K562 (cell line): ENCODE measurements around the gene PDZK1. TPM values are rescaled to one million over a fixed set of nuclear protein-coding genes. Genes with fewer than 3 reads are reported as not detected.

ENCODE experiments used
- ATAC-seq: fragments of 200-7000 bp; cut with Tn5 transposase; 3 replicates; pipeline ENCODE4 v1.9.1; 2020; ENCODE audit warnings: moderate library complexity
- BruUV-seq: library from RNA; stranded (reverse); fragments of 400-500 nt; replicated peaks from 2 replicates; lab custom pipeline; 2021; lab: Mats Ljungman, UMichigan
- CTCF ChIA-PET: fragments of 300-600 bp; formaldehyde crosslinking; extraction: SDS; loops from one replicate; lab custom pipeline; 2021; ENCODE audit warnings: low intra/inter-chr PET ratio; lab: Yijun Ruan, JAX
- POLR2A ChIA-PET: fragments of 300-600, 350-650 bp; sonication (Branson Sonifier 250); formaldehyde crosslinking; extraction: SDS; loops from one replicate; lab custom pipeline; 2021; ENCODE audit warnings: antibody characterized with exemption, inconsistent platforms; lab: Yijun Ruan, JAX
- DNase-seq, 4 experiments: peaks; one replicate each; pipeline versions ENCODE4 v3.0.0 to v3.0.0-alpha.2; 2011 to 2018; ENCODE audit warnings: low spot score in 3 of 4, mixed read lengths in 3 of 4; ENCODE audit errors: extremely low read depth in 1 of 4
- FAIRE-seq: peaks from 2 replicates; lab custom pipeline; 2011; peaks lifted over from hg19 to GRCh38; lab: Jason Lieb, UNC
- H2AFZ ChIP-seq: 2 replicates; pipeline ENCODE4 v1.6.0; 2011; ENCODE audit warnings: low read depth, low read length, control low read depth, inconsistent platforms
- H3K27ac ChIP-seq: fragments of 200-600 bp; 3 replicates; pipeline ENCODE4 v1.8.0; 2011; ENCODE audit warnings: low read depth, mild to moderate bottlenecking, control low read depth, inconsistent platforms, low read length, moderate library complexity, mixed read lengths; ENCODE audit errors: extremely low read depth
- H3K27me3 ChIP-seq, 2 experiments: fragments of 300-600 bp in 1 of 2; 2 replicates in 1 of 2; 3 replicates in 1 of 2; pipeline versions ENCODE4 v1.6.0 to v1.8.0; 2011; ENCODE audit warnings: inconsistent platforms in 2 of 2, low read length in 2 of 2, mild to moderate bottlenecking in 1 of 2, mixed read lengths in 1 of 2, moderate library complexity in 1 of 2; ENCODE audit not compliant: control insufficient read depth in 2 of 2, insufficient read depth in 2 of 2
- H3K36me3 ChIP-seq: fragments of 300-600 bp; 3 replicates; pipeline ENCODE4 v1.8.0; 2011; ENCODE audit warnings: mild to moderate bottlenecking, low read length, inconsistent platforms; ENCODE audit not compliant: control insufficient read depth, insufficient read depth
- H3K4me1 ChIP-seq, 2 experiments: fragments of 200-600 bp in 1 of 2; replicated peaks in 1 of 2; 2 replicates in 1 of 2; 3 replicates in 1 of 2; pipeline versions ENCODE4 v1.5.1 to v1.8.0; 2011; ENCODE audit warnings: inconsistent platforms in 2 of 2, low read length in 2 of 2, mild to moderate bottlenecking in 1 of 2, mixed read lengths in 1 of 2, moderate library complexity in 1 of 2; ENCODE audit not compliant: control insufficient read depth in 2 of 2, insufficient read depth in 2 of 2
- H3K4me2 ChIP-seq: 2 replicates; pipeline ENCODE4 v1.6.1; 2011; ENCODE audit warnings: low read length, control low read depth, inconsistent platforms, mixed read lengths; ENCODE audit not compliant: insufficient read depth
- H3K4me3 ChIP-seq: fragments of 200-600 bp; sonication (generic), shearing (Covaris generic); 2 replicates; pipeline ENCODE4 v1.5.1; 2016; ENCODE audit warnings: control low read depth, inconsistent platforms
- H3K79me2 ChIP-seq: fragments of 200-600 bp; 3 replicates; pipeline ENCODE4 v1.8.0; 2011; ENCODE audit warnings: low read length, inconsistent platforms; ENCODE audit not compliant: control insufficient read depth, insufficient read depth
- H3K9ac ChIP-seq, 2 experiments: 2 replicates each; pipeline versions ENCODE4 v1.6.0 to v1.6.1; 2011; ENCODE audit warnings: low read depth in 2 of 2, low read length in 2 of 2, control low read depth in 1 of 2, inconsistent platforms in 1 of 2, mild to moderate bottlenecking in 1 of 2, mixed read lengths in 1 of 2; ENCODE audit not compliant: insufficient read depth in 1 of 2
- H3K9me1 ChIP-seq: one replicate; pipeline ENCODE4 v1.6.0; 2011; ENCODE audit warnings: inconsistent platforms, mild to moderate bottlenecking, low read length, moderate library complexity; ENCODE audit not compliant: control insufficient read depth, insufficient read depth
- H3K9me3 ChIP-seq: replicated peaks from 2 replicates; pipeline ENCODE4 v1.5.1; 2011; ENCODE audit warnings: low read depth, low read length, inconsistent platforms; ENCODE audit not compliant: control insufficient read depth, insufficient read depth
- H4K20me1 ChIP-seq: replicated peaks from 2 replicates; pipeline ENCODE4 v1.6.1; 2011; ENCODE audit warnings: low read length, inconsistent platforms, mixed read lengths; ENCODE audit not compliant: control insufficient read depth, insufficient read depth
- CCNT2 ChIP-seq: IDR thresholded peaks from 2 replicates; pipeline ENCODE4 v1.6.1; 2011; ENCODE audit warnings: borderline replicate concordance, low read depth, mild to moderate bottlenecking, moderate library complexity, mixed read lengths, low read length; ENCODE audit not compliant: insufficient read length; ENCODE audit errors: extremely low read depth
- CHCHD3 ChIP-seq: fragments of 250-450 bp; sonication (Bioruptor Pico); IDR thresholded peaks from 2 replicates; pipeline ENCODE4 v2.1.2; 2022; ENCODE audit warnings: mild to moderate bottlenecking
- EHMT2 ChIP-seq: fragments of 450-650 bp; IDR thresholded peaks from 2 replicates; pipeline ENCODE4 v1.6.1; 2018; ENCODE audit warnings: antibody characterized with exemption
- ELF1 ChIP-seq: fragments of 200-800 bp; sonication (Bioruptor generic); IDR thresholded peaks from 2 replicates; pipeline ENCODE4 v1.6.1; 2016; ENCODE audit warnings: missing genetic modification characterization, missing compliant biosample characterization
- GATAD2B ChIP-seq: fragments of 450-650 bp; IDR thresholded peaks from 2 replicates; pipeline ENCODE4 v1.6.1; 2017; ENCODE audit warnings: mild to moderate bottlenecking, borderline replicate concordance
- RBBP5 ChIP-seq: fragments of 200-600 bp; sonication (generic); IDR thresholded peaks from 2 replicates; pipeline ENCODE4 v1.6.1; 2012; ENCODE audit warnings: borderline replicate concordance, mild to moderate bottlenecking, low read length, control low read depth, inconsistent platforms; ENCODE audit not compliant: insufficient read depth, poor library complexity, severe bottlenecking
- RBM14 ChIP-seq: fragments of 200-400 bp; formaldehyde crosslinking; IDR thresholded peaks from 2 replicates; pipeline ENCODE4 v1.6.1; 2018; ENCODE audit warnings: low read depth, mild to moderate bottlenecking, low read length, moderate library complexity, borderline replicate concordance; ENCODE audit not compliant: insufficient read depth
- SMARCA5 ChIP-seq: fragments of 450-650 bp; IDR thresholded peaks from 2 replicates; pipeline ENCODE4 v1.6.1; 2016
- ZNF589 ChIP-seq: fragments of 200-800 bp; sonication (Bioruptor generic); IDR thresholded peaks from 2 replicates; pipeline ENCODE4 v1.6.1; 2016; ENCODE audit warnings: low read depth, missing genetic modification characterization, missing compliant biosample characterization
- WGBS: fragments of 100-300 bp; shearing (Covaris generic); methylation state at CpG from one replicate; pipeline ENCODE4 v1.1.6; 2016; ENCODE audit warnings: low coverage, mixed read lengths; ENCODE audit not compliant: insufficient coverage; ENCODE audit errors: missing lambda C conversion rate; 5-methylcytosine and 5-hydroxymethylcytosine counted together
- in situ Hi-C: fragments of 300-500 bp; cut with MboI; formaldehyde crosslinking; loops from 4 replicates; pipeline ENCODE4 v1.15.0; 2018; ENCODE audit warnings: inconsistent platforms, mixed read lengths
- intact Hi-C: fragments of 100-400 bp; cut with micrococcal nuclease; formaldehyde crosslinking; loops from 2 replicates; pipeline ENCODE4 v1.14.2; 2022
- polyA plus RNA-seq, 8 experiments: library from polyadenylated mRNA; depleted of rRNA in 4 of 8; stranded (reverse) in 5 of 8; unstranded in 3 of 8; fragments of >200 nt; fragmentation: Nextera tagmentation in 2 of 8; fragmentation: Illumina TruSeq in 1 of 8; extraction: Ambion mirVana in 2 of 8; extraction: Trizol in 1 of 8; gene quantifications; 2 replicates each; pipeline versions ENCODE4 v1.2.1 to v1.2.3, GENCODE V29; 2011 to 2014; ENCODE audit warnings: inconsistent platforms in 1 of 8, missing spikeins in 1 of 8
- total RNA-seq, 7 experiments: library from RNA; depleted of rRNA in 6 of 7; stranded (reverse); fragments of >200 nt in 6 of 7; fragmentation: Illumina TruSeq in 2 of 7; extraction: Trizol in 2 of 7; gene quantifications; 2 replicates each; pipeline versions ENCODE4 v1.2.1 to v1.2.3, GENCODE V29; 2011 to 2021; ENCODE audit warnings: low replicate concordance in 1 of 7
- TF ChIP-seq, protein P1 (sequence below): fragments of 250-450 bp; sonication (Bioruptor Pico); IDR thresholded peaks from 2 replicates; pipeline ENCODE4 v1.5.0; 2021; ENCODE audit warnings: mild to moderate bottlenecking, moderate library complexity
- TF ChIP-seq, protein P2 (sequence below): fragments of 250-450 bp; sonication (Bioruptor Pico); IDR thresholded peaks from 2 replicates; pipeline ENCODE4 v1.5.0; 2021
- TF ChIP-seq, protein P3 (sequence below): fragments of 450-650 bp; IDR thresholded peaks from 2 replicates; pipeline ENCODE4 v1.6.1; 2018; ENCODE audit not compliant: partially characterized antibody

The PDZK1 gene
- total and polyA plus RNA-seq, 9 of the 15 experiments (the other 6 are each of a cell fraction or from before 2014, with no cell fraction given), result 0.04 to 0.22 (median 0.16) TPM; not detected in 2

DNA sequence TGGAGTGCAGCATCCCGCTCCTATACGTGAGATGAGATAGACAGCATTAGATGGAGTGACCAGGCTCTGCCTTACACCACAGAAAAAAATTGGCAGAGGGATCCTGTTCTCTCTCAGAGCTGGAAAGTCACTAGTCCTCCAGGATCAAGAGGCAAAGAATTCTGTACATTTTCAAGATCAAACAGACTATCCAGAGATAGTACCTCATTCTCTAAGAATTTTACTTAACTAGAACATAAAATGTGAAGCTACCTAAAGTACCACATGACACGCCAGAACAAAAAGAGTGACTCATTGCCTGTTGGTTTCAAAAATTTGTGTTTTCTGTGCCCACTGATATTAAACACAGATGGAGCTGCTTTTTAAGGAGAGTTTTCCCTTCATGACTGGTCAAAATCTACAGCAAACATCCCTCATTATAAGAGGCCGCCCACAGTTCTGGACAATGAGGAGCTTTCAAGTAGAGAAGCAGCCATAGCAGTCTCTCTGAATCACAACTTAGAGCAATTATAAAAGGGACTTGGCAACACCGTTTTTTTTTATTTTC lies 44.4 kb upstream of the PDZK1 start:
- no peaks in the 10 kb centered on the region for H3K4me1 ChIP-seq
- H3K27me3 ChIP-seq, result no peaks in the 10 kb centered on the region
- no peaks in the 10 kb centered on the region for H3K9me1 ChIP-seq
- H3K9ac ChIP-seq, result no peak overlapping the region
- no TSS peak for BruUV-seq
- DNase-seq, result no peak
- in situ Hi-C loops (no loop called here), intact Hi-C loops (no loop called here)
- ATAC-seq, result no peak
- no peaks in the 10 kb centered on the region for H3K9me3 ChIP-seq
- no peak overlapping the region for H3K4me2 ChIP-seq
- CTCF ChIA-PET, result no interaction called here
- POLR2A ChIA-PET, result interaction anchor here (0.6 to 1.4 kb wide), 3 partner anchors 10 to 15 kb away, joined by 3 to 6 read pairs (median 4); no protein-coding TSS in a partner anchor
- no peak overlapping the region for H3K4me3 ChIP-seq
- H4K20me1 ChIP-seq, result no peaks in the 10 kb centered on the region
- no peak for FAIRE-seq
- H3K36me3 ChIP-seq, result peaks cover 49% of the 10 kb centered on the region
- no peak overlapping the region for H3K27ac ChIP-seq
- H3K79me2 ChIP-seq, result no peaks in the 10 kb centered on the region
- TF ChIP-seq EHMT2 (no peak), RBBP5 (no peak), ELF1 (tag) (no peak), ZNF589 (CRISPR knock-in tag) (no peak), CHCHD3 (no peak), SMARCA5 (no peak), RBM14 (no peak), CCNT2 (no peak), GATAD2B (no peak)
- TF ChIP-seq, protein P1, sequence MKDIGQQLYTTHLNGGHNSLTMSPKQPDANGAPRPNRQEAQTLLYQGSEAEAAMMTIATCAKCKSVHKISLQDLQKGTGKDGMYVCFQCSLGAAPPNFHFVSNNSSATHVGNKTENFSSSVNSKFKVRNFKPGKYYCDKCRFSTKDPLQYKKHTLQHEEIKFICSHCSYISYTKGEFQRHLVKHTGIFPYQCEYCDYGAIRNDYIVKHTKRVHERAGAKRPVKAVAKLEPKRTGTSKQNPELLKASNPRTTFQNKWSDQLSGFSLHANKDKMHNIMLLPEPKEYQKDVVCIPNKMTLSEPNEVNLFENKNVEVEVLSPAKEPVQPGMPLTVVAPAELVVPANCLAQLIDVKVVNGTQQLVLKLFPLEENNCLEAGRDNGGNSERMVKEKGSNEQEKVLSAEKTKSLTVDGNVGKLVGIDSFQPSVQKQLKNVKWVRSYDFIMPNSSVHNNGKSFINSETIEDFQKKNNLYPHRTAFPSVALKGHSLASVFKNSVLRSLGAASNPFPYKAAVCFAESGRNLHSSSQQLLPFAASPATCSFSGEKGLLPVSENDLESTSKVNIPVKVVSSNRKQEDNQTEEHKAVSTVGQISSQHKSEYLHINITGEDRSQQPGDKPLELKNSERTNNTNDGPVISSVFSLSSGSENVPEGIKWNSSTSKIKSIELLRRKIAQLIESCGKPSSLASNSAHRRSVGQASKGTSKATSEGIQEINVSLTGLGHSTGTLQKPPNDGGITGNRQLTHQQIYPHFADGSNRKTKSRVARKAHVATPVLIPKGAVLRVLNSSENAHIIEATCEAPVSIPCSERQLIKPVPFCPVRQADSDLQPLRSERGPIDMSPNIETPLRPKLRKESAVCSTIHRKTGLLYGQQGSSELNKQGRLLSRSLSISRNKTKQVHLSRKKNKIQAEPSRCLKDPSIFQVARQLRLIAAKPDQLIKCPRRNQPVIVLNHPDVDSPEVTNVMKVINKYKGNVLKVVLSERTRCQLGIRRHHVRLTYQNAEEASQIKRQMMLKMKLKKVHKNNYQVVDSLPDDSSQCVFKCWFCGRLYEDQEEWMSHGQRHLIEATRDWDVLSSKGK (CRISPR knock-in tag), result no peak
- TF ChIP-seq, protein P2, sequence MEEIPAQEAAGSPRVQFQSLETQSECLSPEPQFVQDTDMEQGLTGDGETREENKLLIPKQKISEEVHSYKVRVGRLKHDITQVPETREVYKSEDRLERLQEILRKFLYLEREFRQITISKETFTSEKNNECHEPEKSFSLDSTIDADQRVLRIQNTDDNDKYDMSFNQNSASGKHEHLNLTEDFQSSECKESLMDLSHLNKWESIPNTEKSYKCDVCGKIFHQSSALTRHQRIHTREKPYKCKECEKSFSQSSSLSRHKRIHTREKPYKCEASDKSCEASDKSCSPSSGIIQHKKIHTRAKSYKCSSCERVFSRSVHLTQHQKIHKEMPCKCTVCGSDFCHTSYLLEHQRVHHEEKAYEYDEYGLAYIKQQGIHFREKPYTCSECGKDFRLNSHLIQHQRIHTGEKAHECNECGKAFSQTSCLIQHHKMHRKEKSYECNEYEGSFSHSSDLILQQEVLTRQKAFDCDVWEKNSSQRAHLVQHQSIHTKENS (CRISPR knock-in tag), result no peak
- TF ChIP-seq, protein P3, sequence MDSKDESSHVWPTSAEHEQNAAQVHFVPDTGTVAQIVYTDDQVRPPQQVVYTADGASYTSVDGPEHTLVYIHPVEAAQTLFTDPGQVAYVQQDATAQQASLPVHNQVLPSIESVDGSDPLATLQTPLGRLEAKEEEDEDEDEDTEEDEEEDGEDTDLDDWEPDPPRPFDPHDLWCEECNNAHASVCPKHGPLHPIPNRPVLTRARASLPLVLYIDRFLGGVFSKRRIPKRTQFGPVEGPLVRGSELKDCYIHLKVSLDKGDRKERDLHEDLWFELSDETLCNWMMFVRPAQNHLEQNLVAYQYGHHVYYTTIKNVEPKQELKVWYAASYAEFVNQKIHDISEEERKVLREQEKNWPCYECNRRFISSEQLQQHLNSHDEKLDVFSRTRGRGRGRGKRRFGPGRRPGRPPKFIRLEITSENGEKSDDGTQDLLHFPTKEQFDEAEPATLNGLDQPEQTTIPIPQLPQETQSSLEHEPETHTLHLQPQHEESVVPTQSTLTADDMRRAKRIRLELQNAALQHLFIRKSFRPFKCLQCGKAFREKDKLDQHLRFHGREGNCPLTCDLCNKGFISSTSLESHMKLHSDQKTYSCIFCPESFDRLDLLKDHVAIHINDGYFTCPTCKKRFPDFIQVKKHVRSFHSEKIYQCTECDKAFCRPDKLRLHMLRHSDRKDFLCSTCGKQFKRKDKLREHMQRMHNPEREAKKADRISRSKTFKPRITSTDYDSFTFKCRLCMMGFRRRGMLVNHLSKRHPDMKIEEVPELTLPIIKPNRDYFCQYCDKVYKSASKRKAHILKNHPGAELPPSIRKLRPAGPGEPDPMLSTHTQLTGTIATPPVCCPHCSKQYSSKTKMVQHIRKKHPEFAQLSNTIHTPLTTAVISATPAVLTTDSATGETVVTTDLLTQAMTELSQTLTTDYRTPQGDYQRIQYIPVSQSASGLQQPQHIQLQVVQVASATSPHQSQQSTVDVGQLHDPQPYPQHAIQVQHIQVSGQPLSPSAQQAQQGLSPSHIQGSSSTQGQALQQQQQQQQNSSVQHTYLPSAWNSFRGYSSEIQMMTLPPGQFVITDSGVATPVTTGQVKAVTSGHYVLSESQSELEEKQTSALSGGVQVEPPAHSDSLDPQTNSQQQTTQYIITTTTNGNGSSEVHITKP, result no peak
- TF ChIP-seq, all 486 proteins: peak for 0
- WGBS, result 73% methylated on average over 5 of the region's 5 CpGs
- H2AFZ ChIP-seq, result no peak overlapping the region
